MM.1S (cell line): Measurements from ENCODE around the gene IDH3G.

ENCODE experiments used
- DNase-seq: peaks from one replicate; pipeline ENCODE4 v3.0.0-alpha.2; 2015
- H2AFZ ChIP-seq: fragments of 300-600 bp; sonication (generic); 2 replicates; pipeline ENCODE4 v1.6.0; 2016; ENCODE audit warnings: antibody characterized with exemption, low read length
- H3F3A ChIP-seq: fragments of 300-600 bp; sonication (generic); 2 replicates; pipeline ENCODE4 v1.6.1; 2016; ENCODE audit warnings: mild to moderate bottlenecking, antibody characterized with exemption, low read length, moderate library complexity, mixed read lengths; ENCODE audit not compliant: insufficient read depth
- H3K27ac ChIP-seq: fragments of 300-600 bp; sonication (generic); 2 replicates; pipeline ENCODE4 v1.5.1; 2016; ENCODE audit warnings: mild to moderate bottlenecking, low read length
- H3K27me3 ChIP-seq: fragments of 300-600 bp; sonication (generic); replicated peaks from 2 replicates; pipeline ENCODE4 v1.6.0; 2016; ENCODE audit warnings: low read length; ENCODE audit not compliant: insufficient read depth
- H3K36me3 ChIP-seq: fragments of 300-600 bp; sonication (generic); replicated peaks from 2 replicates; pipeline ENCODE4 v1.6.1; 2016; ENCODE audit warnings: mild to moderate bottlenecking, low read length, mixed read lengths; ENCODE audit not compliant: insufficient read depth
- H3K4me1 ChIP-seq: fragments of 300-600 bp; sonication (generic); 2 replicates; pipeline ENCODE4 v1.6.1; 2016; ENCODE audit warnings: low read length, mixed read lengths
- H3K4me2 ChIP-seq: fragments of 300-600 bp; sonication (generic); 2 replicates; pipeline ENCODE4 v1.6.0; 2016; ENCODE audit warnings: low read depth, low read length
- H3K4me3 ChIP-seq: fragments of 300-600 bp; sonication (generic); 2 replicates; pipeline ENCODE4 v1.5.1; 2016; ENCODE audit warnings: low read length, mixed read lengths
- H3K79me2 ChIP-seq: fragments of 300-600 bp; sonication (generic); 2 replicates; pipeline ENCODE4 v1.6.1; 2016; ENCODE audit warnings: mixed run types, low read length, mixed read lengths
- H3K9ac ChIP-seq: fragments of 300-600 bp; sonication (generic); 2 replicates; pipeline ENCODE4 v1.6.1; 2016; ENCODE audit warnings: low read length, mixed read lengths
- H3K9me2 ChIP-seq: fragments of 300-600 bp; sonication (generic); replicated peaks from 2 replicates; pipeline ENCODE4 v1.6.1; 2016; ENCODE audit warnings: mild to moderate bottlenecking, low read length, mixed read lengths; ENCODE audit not compliant: insufficient read depth
- H3K9me3 ChIP-seq: fragments of 300-600 bp; sonication (generic); replicated peaks from 2 replicates; pipeline ENCODE4 v1.6.1; 2016; ENCODE audit warnings: mild to moderate bottlenecking, low read length, mixed read lengths; ENCODE audit not compliant: insufficient read depth
- H4K20me1 ChIP-seq: fragments of 300-600 bp; sonication (generic); 2 replicates; pipeline ENCODE4 v1.6.1; 2016; ENCODE audit warnings: mild to moderate bottlenecking, low read length, moderate library complexity, mixed read lengths; ENCODE audit not compliant: insufficient read depth
- EZH2 ChIP-seq: fragments of 300-600 bp; sonication (generic); optimal IDR thresholded peaks from 2 replicates; pipeline ENCODE3; 2017; ENCODE audit warnings: low read depth, mild to moderate bottlenecking, antibody characterized with exemption, low read length, mixed read lengths
- EZH2phosphoT487 ChIP-seq: fragments of 300-600 bp; sonication (generic); IDR thresholded peaks from 2 replicates; pipeline ENCODE4 v1.6.1; 2018; ENCODE audit warnings: antibody characterized with exemption, low read length
- TF ChIP-seq, protein P1 (sequence below): fragments of 300-600 bp; sonication (generic); IDR thresholded peaks from 2 replicates; pipeline ENCODE4 v1.5.1; 2016; ENCODE audit warnings: antibody characterized with exemption, low read length, mixed read lengths

Gene IDH3G

GRCh38 chrX:153762626-153763173 is 31.5 kb downstream of the IDH3G start:
- H3K4me3 ChIP-seq: no peak overlapping the region
- no peak overlapping the region for H3K4me2 ChIP-seq
- TF ChIP-seq EZH2phosphoT487: no peak
- TF ChIP-seq, protein P1, sequence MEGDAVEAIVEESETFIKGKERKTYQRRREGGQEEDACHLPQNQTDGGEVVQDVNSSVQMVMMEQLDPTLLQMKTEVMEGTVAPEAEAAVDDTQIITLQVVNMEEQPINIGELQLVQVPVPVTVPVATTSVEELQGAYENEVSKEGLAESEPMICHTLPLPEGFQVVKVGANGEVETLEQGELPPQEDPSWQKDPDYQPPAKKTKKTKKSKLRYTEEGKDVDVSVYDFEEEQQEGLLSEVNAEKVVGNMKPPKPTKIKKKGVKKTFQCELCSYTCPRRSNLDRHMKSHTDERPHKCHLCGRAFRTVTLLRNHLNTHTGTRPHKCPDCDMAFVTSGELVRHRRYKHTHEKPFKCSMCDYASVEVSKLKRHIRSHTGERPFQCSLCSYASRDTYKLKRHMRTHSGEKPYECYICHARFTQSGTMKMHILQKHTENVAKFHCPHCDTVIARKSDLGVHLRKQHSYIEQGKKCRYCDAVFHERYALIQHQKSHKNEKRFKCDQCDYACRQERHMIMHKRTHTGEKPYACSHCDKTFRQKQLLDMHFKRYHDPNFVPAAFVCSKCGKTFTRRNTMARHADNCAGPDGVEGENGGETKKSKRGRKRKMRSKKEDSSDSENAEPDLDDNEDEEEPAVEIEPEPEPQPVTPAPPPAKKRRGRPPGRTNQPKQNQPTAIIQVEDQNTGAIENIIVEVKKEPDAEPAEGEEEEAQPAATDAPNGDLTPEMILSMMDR: no peak
- no peak for TF ChIP-seq EZH2
- no peaks in the 10 kb centered on the region for H3K27me3 ChIP-seq
- no peaks in the 10 kb centered on the region for H3K9me3 ChIP-seq
- H3K9me2 ChIP-seq: no peaks in the 10 kb centered on the region
- H2AFZ ChIP-seq: no peak overlapping the region
- H3F3A ChIP-seq: no peaks in the 10 kb centered on the region
- no peak overlapping the region for H3K27ac ChIP-seq
- no peak overlapping the region for H3K9ac ChIP-seq
- H3K79me2 ChIP-seq: no peaks in the 10 kb centered on the region
- DNase-seq: no peak
- no peaks in the 10 kb centered on the region for H3K36me3 ChIP-seq
- H4K20me1 ChIP-seq: no peaks in the 10 kb centered on the region
- H3K4me1 ChIP-seq: no peaks in the 10 kb centered on the region

DNA sequence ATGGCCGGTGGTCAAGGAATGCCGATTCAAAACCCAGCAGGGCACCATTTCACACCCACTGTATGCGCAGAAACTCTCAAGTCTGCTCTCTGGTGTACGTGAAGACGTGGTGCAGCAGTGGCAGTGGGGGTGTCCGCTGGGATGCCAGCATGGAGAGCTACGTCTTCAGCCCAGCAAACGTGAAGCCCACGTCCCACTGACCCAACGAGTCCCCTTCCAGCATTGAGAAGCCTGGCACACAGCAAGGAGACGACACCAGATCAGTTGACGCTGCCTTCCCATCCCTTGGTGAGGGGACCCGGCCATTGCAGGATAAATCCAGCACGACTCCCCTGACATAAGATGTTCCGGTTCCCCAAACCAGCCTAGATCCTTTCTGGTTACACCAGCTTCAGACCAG is 32.3 kb downstream of the IDH3G start:
- Histone ChIP-seq H3K4me1 (no peaks in the 10 kb centered on the region), H3K9me2 (no peaks in the 10 kb centered on the region), H3F3A (no peaks in the 10 kb centered on the region), H4K20me1 (no peaks in the 10 kb centered on the region), H3K9me3 (no peaks in the 10 kb centered on the region), H3K4me2 (no peak overlapping the region), H3K27me3 (no peaks in the 10 kb centered on the region), H3K27ac (no peak overlapping the region), H3K79me2 (no peaks in the 10 kb centered on the region), H2AFZ (no peak overlapping the region), H3K4me3 (no peak overlapping the region), H3K36me3 (no peaks in the 10 kb centered on the region), H3K9ac (no peak overlapping the region)
- TF ChIP-seq EZH2 (no peak), EZH2phosphoT487 (no peak)
- TF ChIP-seq, protein P1: no peak
- DNase-seq: no peak

- Histone ChIP-seq H3K9ac (no peak overlapping the region), H3K27me3 (no peaks in the 10 kb centered on the region), H3F3A (no peaks in the 10 kb centered on the region), H4K20me1 (no peaks in the 10 kb centered on the region), H3K79me2 (no peaks in the 10 kb centered on the region), H3K36me3 (no peaks in the 10 kb centered on the region), H3K4me1 (no peaks in the 10 kb centered on the region), H3K9me3 (no peaks in the 10 kb centered on the region), H3K9me2 (no peaks in the 10 kb centered on the region), H3K4me3 (no peak overlapping the region), H3K27ac (no peak overlapping the region), H2AFZ (no peak overlapping the region), H3K4me2 (no peak overlapping the region)
- DNase-seq: no peak
- TF ChIP-seq EZH2 (no peak), EZH2phosphoT487 (no peak)
- TF ChIP-seq, protein P1: no peak
Observed at GRCh38 chrX:153755136-153755535, 39.0 kb downstream of the IDH3G start.
